OCI-LY1 (cell line): ENCODE results near the gene SNED1.

Experiments
- H2AFZ ChIP-seq: fragments of 200-600 bp; sonication (generic), shearing (Covaris generic); 2 replicates; pipeline ENCODE4 v1.6.0; 2014; ENCODE audit warnings: antibody characterized with exemption, mild to moderate bottlenecking, low read length
- H3F3A ChIP-seq: fragments of 200-600 bp; sonication (generic), shearing (Covaris generic); 2 replicates; pipeline ENCODE4 v1.6.0; 2014; ENCODE audit warnings: mild to moderate bottlenecking, antibody characterized with exemption, low read length, moderate library complexity; ENCODE audit not compliant: insufficient read depth
- H3K27ac ChIP-seq: fragments of 200-600 bp; sonication (generic); 2 replicates; pipeline ENCODE4 v1.5.1; 2014; ENCODE audit warnings: low read length, mixed run types, mild to moderate bottlenecking, low read depth; ENCODE audit not compliant: poor library complexity, severe bottlenecking
- H3K27me3 ChIP-seq: fragments of 200-600 bp; sonication (generic); 2 replicates; pipeline ENCODE4 v1.6.0; 2014; ENCODE audit warnings: antibody characterized with exemption, mild to moderate bottlenecking, low read length, moderate library complexity; ENCODE audit not compliant: insufficient read depth
- H3K36me3 ChIP-seq: fragments of 200-600 bp; sonication (generic); 2 replicates; pipeline ENCODE4 v1.6.1; 2014; ENCODE audit warnings: mild to moderate bottlenecking, antibody characterized with exemption, low read length, moderate library complexity, mixed read lengths; ENCODE audit not compliant: insufficient read depth
- H3K4me1 ChIP-seq: fragments of 200-600 bp; sonication (generic); 2 replicates; pipeline ENCODE4 v1.5.1; 2014; ENCODE audit warnings: mild to moderate bottlenecking, low read length, moderate library complexity; ENCODE audit not compliant: insufficient read depth, severe bottlenecking
- H3K4me2 ChIP-seq: fragments of 200-600 bp; sonication (generic), shearing (Covaris generic); 2 replicates; pipeline ENCODE4 v1.6.1; 2014; ENCODE audit warnings: low read length
- H3K4me3 ChIP-seq: fragments of 200-600 bp; sonication (generic); 2 replicates; pipeline ENCODE4 v1.5.1; 2014; ENCODE audit warnings: low read length, low read depth, mild to moderate bottlenecking, mixed read lengths; ENCODE audit not compliant: poor library complexity, severe bottlenecking
- H3K79me2 ChIP-seq: fragments of 200-600 bp; shearing (Covaris generic); 2 replicates; pipeline ENCODE4 v1.6.1; 2016; ENCODE audit warnings: mixed run types, low read length, mixed read lengths; ENCODE audit not compliant: insufficient read depth
- H3K9ac ChIP-seq: fragments of 200-600 bp; sonication (generic), shearing (Covaris generic); 2 replicates; pipeline ENCODE4 v1.6.1; 2014; ENCODE audit warnings: mild to moderate bottlenecking, low read length, mixed read lengths
- H3K9me2 ChIP-seq: fragments of 200-600 bp; sonication (generic), shearing (Covaris generic); 2 replicates; pipeline ENCODE4 v1.6.1; 2014; ENCODE audit warnings: low read depth, mild to moderate bottlenecking, low read length, mixed read lengths
- H3K9me3 ChIP-seq: fragments of 200-600 bp; shearing (Covaris generic); 2 replicates; pipeline ENCODE4 v1.6.1; 2014; ENCODE audit warnings: low read length, mixed read lengths
- H4K20me1 ChIP-seq: fragments of 200-600 bp; sonication (generic), shearing (Covaris generic); 2 replicates; pipeline ENCODE4 v1.6.0; 2016; ENCODE audit warnings: mild to moderate bottlenecking, low read length; ENCODE audit not compliant: insufficient read depth
- EZH2 ChIP-seq: fragments of 200-600 bp; sonication (generic), shearing (Covaris generic); IDR thresholded peaks from 2 replicates; pipeline ENCODE4 v1.8.0; 2017; ENCODE audit warnings: borderline replicate concordance, mixed run types, mild to moderate bottlenecking, antibody characterized with exemption, low read length, moderate library complexity, mixed read lengths
- TF ChIP-seq, protein P1 (sequence below): fragments of 200-600 bp; sonication (generic), shearing (Covaris generic); IDR thresholded peaks from 2 replicates; pipeline ENCODE4 v1.5.1; 2017; ENCODE audit warnings: mild to moderate bottlenecking, antibody characterized with exemption, low read length, moderate library complexity, mixed read lengths

Gene SNED1

DNA sequence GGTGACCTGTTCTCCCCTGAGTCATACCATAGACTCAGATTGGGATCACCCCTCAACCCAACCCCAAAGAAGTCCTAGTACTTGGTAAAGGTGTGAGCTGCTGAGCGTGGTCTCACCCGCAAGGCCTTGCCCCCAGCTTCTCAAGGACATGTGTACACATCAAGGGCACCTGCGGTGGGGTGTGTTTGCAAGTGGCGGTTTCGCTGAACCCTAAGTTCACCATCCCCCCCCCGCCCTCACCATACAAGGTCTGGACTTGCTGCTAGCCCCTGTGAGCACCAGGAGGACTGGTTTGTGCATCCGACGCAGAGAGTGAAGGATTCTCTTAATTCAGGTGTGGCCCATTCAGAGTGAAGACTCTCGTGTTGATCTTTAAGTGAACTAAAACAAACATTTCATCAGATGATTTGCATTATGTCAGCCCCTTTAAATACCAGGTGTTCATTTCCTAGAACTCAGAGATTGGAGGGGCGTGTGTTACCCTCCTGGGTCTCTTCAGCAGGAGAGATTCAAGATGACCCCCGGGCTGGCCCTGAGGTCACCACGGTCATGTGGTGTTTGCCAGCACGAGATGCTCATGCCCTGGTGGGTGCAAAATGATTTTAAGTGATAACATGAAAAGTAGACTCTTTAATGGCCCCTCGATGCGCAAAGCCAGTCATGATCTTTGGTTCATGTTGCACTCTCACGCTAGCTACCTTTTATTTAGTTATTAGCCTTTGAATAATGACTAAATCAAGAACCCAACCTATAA, 75.8 kb downstream of the SNED1 start:
- Histone ChIP-seq H3K36me3 (no peaks in the 10 kb centered on the region), H3K4me3 (no peak overlapping the region), H3K9me3 (no peaks in the 10 kb centered on the region), H3K9me2 (no peaks in the 10 kb centered on the region), H3K79me2 (no peaks in the 10 kb centered on the region), H3K27me3 (peaks cover 3% of the 10 kb centered on the region; the same call in 1 of the 2 replicates), H3F3A (no peaks in the 10 kb centered on the region), H4K20me1 (no peaks in the 10 kb centered on the region), H3K27ac (no peak overlapping the region), H3K9ac (no peak overlapping the region), H3K4me1 (no peaks in the 10 kb centered on the region), H2AFZ (no peak overlapping the region), H3K4me2 (no peak overlapping the region)
- TF ChIP-seq EZH2, result no peak
- TF ChIP-seq, protein P1, sequence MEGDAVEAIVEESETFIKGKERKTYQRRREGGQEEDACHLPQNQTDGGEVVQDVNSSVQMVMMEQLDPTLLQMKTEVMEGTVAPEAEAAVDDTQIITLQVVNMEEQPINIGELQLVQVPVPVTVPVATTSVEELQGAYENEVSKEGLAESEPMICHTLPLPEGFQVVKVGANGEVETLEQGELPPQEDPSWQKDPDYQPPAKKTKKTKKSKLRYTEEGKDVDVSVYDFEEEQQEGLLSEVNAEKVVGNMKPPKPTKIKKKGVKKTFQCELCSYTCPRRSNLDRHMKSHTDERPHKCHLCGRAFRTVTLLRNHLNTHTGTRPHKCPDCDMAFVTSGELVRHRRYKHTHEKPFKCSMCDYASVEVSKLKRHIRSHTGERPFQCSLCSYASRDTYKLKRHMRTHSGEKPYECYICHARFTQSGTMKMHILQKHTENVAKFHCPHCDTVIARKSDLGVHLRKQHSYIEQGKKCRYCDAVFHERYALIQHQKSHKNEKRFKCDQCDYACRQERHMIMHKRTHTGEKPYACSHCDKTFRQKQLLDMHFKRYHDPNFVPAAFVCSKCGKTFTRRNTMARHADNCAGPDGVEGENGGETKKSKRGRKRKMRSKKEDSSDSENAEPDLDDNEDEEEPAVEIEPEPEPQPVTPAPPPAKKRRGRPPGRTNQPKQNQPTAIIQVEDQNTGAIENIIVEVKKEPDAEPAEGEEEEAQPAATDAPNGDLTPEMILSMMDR, result no peak

DNA sequence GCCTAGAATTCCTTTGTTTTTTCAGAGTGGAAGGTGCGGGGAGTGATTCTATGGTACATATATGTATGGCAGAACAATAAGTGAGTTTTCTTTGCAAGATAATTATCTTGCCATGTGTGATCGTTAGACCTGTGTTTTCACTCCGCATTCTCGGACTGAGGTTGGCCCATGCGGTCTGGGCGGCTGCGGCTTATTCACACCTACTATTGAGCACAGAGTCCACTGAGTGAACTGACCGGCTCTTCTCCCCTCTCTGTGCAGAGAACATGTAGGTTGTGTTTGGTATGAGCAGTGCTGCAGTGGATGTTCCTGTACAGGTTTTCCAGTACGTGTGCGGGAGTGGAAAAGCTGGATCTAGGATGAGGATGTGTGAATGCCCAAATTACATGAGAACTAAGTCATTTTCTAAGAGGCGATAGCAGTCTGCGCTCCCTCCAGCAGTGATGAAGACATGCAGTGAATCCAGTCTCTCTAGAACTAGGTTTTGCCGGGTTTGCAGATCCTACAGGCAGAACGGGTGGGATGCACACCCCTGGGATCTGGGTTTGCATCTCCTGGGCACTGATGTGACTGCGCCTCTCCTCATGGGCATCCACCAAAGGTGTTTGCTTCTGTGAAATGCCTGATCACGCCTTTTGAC, 76.6 kb downstream of the SNED1 start:
- no peaks in the 10 kb centered on the region for H3K9me3 ChIP-seq

DNA sequence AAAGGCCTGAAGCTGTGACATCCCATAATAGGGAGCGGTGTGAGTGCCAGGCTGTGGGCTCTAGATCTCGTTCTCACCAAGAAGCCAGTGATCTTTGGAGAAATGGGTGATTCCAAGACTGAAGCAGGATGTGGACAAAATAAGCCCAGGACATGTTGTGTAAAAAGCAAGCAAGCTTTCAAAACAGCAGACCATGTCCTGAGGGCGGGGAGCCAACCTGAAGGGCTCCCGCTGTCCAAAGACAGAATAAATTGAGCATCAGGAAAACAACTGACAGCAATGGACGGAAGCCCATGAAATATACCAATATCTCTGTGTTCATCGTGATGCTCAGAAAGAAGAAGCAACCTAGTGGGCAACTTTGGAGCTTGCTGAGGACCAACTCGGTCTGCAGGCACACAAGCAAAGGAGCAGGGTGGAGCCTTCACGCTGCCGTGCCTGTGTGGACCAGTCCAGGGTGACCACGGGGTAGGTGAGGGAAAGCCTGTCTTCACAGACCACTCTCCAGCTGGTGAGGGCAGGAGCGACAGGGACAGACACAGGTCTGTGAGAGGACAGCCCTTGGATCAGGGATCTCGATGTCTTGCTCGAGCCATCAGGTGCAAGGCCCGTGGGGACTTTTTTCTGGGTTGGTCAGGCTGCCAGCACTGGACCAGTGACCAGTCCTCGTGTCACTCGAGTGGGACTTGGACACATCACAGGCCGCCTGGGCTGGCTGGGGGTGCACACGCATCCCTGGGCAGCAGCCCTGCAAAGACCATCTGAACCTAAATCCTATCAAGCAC, 82.2 kb downstream of the SNED1 start:
- TF ChIP-seq, protein P1, result no peak
- TF ChIP-seq EZH2, result no peak
- H3K9me2 ChIP-seq, result no peaks in the 10 kb centered on the region
- no peaks in the 10 kb centered on the region for H3F3A ChIP-seq
- no peaks in the 10 kb centered on the region for H4K20me1 ChIP-seq
- no peak overlapping the region for H3K27ac ChIP-seq
- H3K4me3 ChIP-seq, result no peak overlapping the region
- H3K4me1 ChIP-seq, result no peaks in the 10 kb centered on the region
- H3K9ac ChIP-seq, result no peak overlapping the region
- no peaks in the 10 kb centered on the region; the same call in 1 of the 2 replicates for H3K36me3 ChIP-seq
- H3K27me3 ChIP-seq, result peaks cover 8% of the 10 kb centered on the region; the same call in 1 of the 2 replicates
- no peak overlapping the region for H3K4me2 ChIP-seq
- no peak overlapping the region for H2AFZ ChIP-seq
- H3K79me2 ChIP-seq, result no peaks in the 10 kb centered on the region
- H3K9me3 ChIP-seq, result no peaks in the 10 kb centered on the region

More for the DNA sequence above, 76.6 kb downstream of the SNED1 start:
- TF ChIP-seq, protein P1, result no peak
- TF ChIP-seq EZH2, result no peak
- Histone ChIP-seq H3K79me2 (no peaks in the 10 kb centered on the region), H3K9me2 (no peaks in the 10 kb centered on the region), H2AFZ (no peak overlapping the region), H3K27ac (no peak overlapping the region), H3K4me1 (no peaks in the 10 kb centered on the region), H3K4me3 (no peak overlapping the region), H3F3A (no peaks in the 10 kb centered on the region), H3K4me2 (no peak overlapping the region), H3K9ac (no peak overlapping the region), H3K27me3 (peaks cover 3% of the 10 kb centered on the region; the same call in 1 of the 2 replicates), H4K20me1 (no peaks in the 10 kb centered on the region), H3K36me3 (no peaks in the 10 kb centered on the region)
